C4-2B (cell line): ENCODE results near the gene KDM4F.

ENCODE experiments used
- ZFX ChIP-seq: fragments of 450-650 bp; IDR thresholded peaks from 2 replicates; pipeline ENCODE4 v1.6.1; 2017
- TF ChIP-seq, protein P1 (sequence below): fragments of 450-650 bp; conservative IDR thresholded peaks from 2 replicates; pipeline ENCODE4 v1.5.1; 2017; ENCODE audit warnings: mild to moderate bottlenecking

- TF ChIP-seq, protein P1, sequence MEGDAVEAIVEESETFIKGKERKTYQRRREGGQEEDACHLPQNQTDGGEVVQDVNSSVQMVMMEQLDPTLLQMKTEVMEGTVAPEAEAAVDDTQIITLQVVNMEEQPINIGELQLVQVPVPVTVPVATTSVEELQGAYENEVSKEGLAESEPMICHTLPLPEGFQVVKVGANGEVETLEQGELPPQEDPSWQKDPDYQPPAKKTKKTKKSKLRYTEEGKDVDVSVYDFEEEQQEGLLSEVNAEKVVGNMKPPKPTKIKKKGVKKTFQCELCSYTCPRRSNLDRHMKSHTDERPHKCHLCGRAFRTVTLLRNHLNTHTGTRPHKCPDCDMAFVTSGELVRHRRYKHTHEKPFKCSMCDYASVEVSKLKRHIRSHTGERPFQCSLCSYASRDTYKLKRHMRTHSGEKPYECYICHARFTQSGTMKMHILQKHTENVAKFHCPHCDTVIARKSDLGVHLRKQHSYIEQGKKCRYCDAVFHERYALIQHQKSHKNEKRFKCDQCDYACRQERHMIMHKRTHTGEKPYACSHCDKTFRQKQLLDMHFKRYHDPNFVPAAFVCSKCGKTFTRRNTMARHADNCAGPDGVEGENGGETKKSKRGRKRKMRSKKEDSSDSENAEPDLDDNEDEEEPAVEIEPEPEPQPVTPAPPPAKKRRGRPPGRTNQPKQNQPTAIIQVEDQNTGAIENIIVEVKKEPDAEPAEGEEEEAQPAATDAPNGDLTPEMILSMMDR: no peak
- no peak for TF ChIP-seq ZFX
These were observed 20.9 kb upstream of the KDM4F start for GRCh38 chr11:95028357-95028756.
